NOMO-1 (cell line): ENCODE data around the gene CELF2.
A peak's percentile ranks its signal among the peaks of the same experiment; 100 is the strongest.

Experiments
- DNase-seq, 2 experiments: peaks; one replicate each; lab custom pipeline; 2025; ENCODE audit not compliant: unreplicated experiment in 2 of 2; lab: John Stamatoyannopoulos, UW

The CELF2 gene

GRCh38 chr10:11150879-11151415 is 133.3 kb downstream of the CELF2 start:
- no peak for DNase-seq

- no peak for DNase-seq
Measured at GRCh38 chr10:11152801-11153200, 135.1 kb downstream of the CELF2 start.

- DNase-seq = no peak
Measured at GRCh38 chr10:11153245-11153644, 135.6 kb downstream of the CELF2 start.

- no peak for DNase-seq
Measured at GRCh38 chr10:11153766-11154165, 136.1 kb downstream of the CELF2 start.

- DNase-seq = no peak
Measured at GRCh38 chr10:11154333-11154732, 136.7 kb downstream of the CELF2 start.

- no peak for DNase-seq
Measured at GRCh38 chr10:11154849-11155498, 137.3 kb downstream of the CELF2 start.

- no peak for DNase-seq
Measured at GRCh38 chr10:11156480-11156879, 138.8 kb downstream of the CELF2 start.

GRCh38 chr10:11157292-11158076 is 139.8 kb downstream of the CELF2 start:
- DNase-seq = no peak

- DNase-seq = no peak
Measured at GRCh38 chr10:11158080-11158479, 140.4 kb downstream of the CELF2 start.

- no peak for DNase-seq
Measured at GRCh38 chr10:11159543-11160215, 142.0 kb downstream of the CELF2 start.

- DNase-seq = peak in 1 of 2 experiments; percentile 63
Measured at GRCh38 chr10:11161096-11161495, 143.4 kb downstream of the CELF2 start.

GRCh38 chr10:11161910-11162309 is 144.2 kb downstream of the CELF2 start:
- DNase-seq = no peak

GRCh38 chr10:11162828-11163599 is 145.3 kb downstream of the CELF2 start:
- peak; percentile 93 to 99 for DNase-seq

GRCh38 chr10:11163780-11164550 is 146.3 kb downstream of the CELF2 start:
- DNase-seq = peak in 1 of 2 experiments; percentile 16

GRCh38 chr10:11164551-11164802 is 146.8 kb downstream of the CELF2 start:
- DNase-seq = no peak

- DNase-seq = peak; percentile 64 to 65
Measured at GRCh38 chr10:11164803-11165590, 147.3 kb downstream of the CELF2 start.

GRCh38 chr10:11165591-11166543 is 148.2 kb downstream of the CELF2 start:
- peak; percentile 66 to 86 for DNase-seq

- DNase-seq = no peak
Measured at GRCh38 chr10:11166550-11166949, 148.9 kb downstream of the CELF2 start.
